DOHH2 (cell line): Measurements from ENCODE around the gene MACROD2.

Source experiments
- EZH2phosphoT487 ChIP-seq: fragments of 200-600 bp; sonication (generic); IDR thresholded peaks from 2 replicates; pipeline ENCODE4 v1.6.1; 2017; ENCODE audit warnings: borderline replicate concordance, mild to moderate bottlenecking, antibody characterized with exemption, low read length, moderate library complexity, mixed read lengths
- TF ChIP-seq, protein P1 (sequence below): fragments of 200-600 bp; sonication (generic); IDR thresholded peaks from one replicate; pipeline ENCODE4 v1.5.1; 2014; ENCODE audit warnings: antibody characterized with exemption, mild to moderate bottlenecking, low read depth, low read length; ENCODE audit not compliant: poor library complexity, severe bottlenecking

- TF ChIP-seq, protein P1, sequence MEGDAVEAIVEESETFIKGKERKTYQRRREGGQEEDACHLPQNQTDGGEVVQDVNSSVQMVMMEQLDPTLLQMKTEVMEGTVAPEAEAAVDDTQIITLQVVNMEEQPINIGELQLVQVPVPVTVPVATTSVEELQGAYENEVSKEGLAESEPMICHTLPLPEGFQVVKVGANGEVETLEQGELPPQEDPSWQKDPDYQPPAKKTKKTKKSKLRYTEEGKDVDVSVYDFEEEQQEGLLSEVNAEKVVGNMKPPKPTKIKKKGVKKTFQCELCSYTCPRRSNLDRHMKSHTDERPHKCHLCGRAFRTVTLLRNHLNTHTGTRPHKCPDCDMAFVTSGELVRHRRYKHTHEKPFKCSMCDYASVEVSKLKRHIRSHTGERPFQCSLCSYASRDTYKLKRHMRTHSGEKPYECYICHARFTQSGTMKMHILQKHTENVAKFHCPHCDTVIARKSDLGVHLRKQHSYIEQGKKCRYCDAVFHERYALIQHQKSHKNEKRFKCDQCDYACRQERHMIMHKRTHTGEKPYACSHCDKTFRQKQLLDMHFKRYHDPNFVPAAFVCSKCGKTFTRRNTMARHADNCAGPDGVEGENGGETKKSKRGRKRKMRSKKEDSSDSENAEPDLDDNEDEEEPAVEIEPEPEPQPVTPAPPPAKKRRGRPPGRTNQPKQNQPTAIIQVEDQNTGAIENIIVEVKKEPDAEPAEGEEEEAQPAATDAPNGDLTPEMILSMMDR: no peak
- no peak for TF ChIP-seq EZH2phosphoT487
These were observed 527.8 kb downstream of the MACROD2 start for GRCh38 chr20:14523090-14523489.
